ENCODE measurements around the gene CNNM4.

GRCh38 chr2:96859681-96860064 is 99.0 kb downstream of the CNNM4 start:
- TF ChIP-seq, protein P1, sequence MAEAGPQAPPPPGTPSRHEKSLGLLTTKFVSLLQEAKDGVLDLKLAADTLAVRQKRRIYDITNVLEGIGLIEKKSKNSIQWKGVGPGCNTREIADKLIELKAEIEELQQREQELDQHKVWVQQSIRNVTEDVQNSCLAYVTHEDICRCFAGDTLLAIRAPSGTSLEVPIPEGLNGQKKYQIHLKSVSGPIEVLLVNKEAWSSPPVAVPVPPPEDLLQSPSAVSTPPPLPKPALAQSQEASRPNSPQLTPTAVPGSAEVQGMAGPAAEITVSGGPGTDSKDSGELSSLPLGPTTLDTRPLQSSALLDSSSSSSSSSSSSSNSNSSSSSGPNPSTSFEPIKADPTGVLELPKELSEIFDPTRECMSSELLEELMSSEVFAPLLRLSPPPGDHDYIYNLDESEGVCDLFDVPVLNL (CRISPR knock-in tag; IDR thresholded peaks at IDR 0.05; ENCODE audit: borderline replicate concordance, low read depth) = no peak
- TF ChIP-seq, protein P2, sequence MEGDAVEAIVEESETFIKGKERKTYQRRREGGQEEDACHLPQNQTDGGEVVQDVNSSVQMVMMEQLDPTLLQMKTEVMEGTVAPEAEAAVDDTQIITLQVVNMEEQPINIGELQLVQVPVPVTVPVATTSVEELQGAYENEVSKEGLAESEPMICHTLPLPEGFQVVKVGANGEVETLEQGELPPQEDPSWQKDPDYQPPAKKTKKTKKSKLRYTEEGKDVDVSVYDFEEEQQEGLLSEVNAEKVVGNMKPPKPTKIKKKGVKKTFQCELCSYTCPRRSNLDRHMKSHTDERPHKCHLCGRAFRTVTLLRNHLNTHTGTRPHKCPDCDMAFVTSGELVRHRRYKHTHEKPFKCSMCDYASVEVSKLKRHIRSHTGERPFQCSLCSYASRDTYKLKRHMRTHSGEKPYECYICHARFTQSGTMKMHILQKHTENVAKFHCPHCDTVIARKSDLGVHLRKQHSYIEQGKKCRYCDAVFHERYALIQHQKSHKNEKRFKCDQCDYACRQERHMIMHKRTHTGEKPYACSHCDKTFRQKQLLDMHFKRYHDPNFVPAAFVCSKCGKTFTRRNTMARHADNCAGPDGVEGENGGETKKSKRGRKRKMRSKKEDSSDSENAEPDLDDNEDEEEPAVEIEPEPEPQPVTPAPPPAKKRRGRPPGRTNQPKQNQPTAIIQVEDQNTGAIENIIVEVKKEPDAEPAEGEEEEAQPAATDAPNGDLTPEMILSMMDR (IDR thresholded peaks at IDR 0.05) = no peak
- TF ChIP-seq OVOL2 (CRISPR knock-in tag; IDR thresholded peaks at IDR 0.05; ENCODE audit: borderline replicate concordance) (no peak), CREB1 (CRISPR knock-in tag; IDR thresholded peaks at IDR 0.05) (no peak), ZNF416 (CRISPR knock-in tag; IDR thresholded peaks at IDR 0.05) (no peak), FOXK1 (CRISPR knock-in tag; IDR thresholded peaks at IDR 0.05) (no peak), USF2 (CRISPR knock-in tag; IDR thresholded peaks at IDR 0.05) (no peak), SP1 (CRISPR knock-in tag; conservative IDR thresholded peaks at IDR 0.05) (no peak)
- TF ChIP-seq, protein P3, sequence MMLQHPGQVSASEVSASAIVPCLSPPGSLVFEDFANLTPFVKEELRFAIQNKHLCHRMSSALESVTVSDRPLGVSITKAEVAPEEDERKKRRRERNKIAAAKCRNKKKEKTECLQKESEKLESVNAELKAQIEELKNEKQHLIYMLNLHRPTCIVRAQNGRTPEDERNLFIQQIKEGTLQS (CRISPR knock-in tag; conservative IDR thresholded peaks at IDR 0.05) = no peak
- TF ChIP-seq, protein P4, sequence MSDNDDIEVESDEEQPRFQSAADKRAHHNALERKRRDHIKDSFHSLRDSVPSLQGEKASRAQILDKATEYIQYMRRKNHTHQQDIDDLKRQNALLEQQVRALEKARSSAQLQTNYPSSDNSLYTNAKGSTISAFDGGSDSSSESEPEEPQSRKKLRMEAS (CRISPR knock-in tag; IDR thresholded peaks at IDR 0.05) = no peak
- TF ChIP-seq, protein P5, sequence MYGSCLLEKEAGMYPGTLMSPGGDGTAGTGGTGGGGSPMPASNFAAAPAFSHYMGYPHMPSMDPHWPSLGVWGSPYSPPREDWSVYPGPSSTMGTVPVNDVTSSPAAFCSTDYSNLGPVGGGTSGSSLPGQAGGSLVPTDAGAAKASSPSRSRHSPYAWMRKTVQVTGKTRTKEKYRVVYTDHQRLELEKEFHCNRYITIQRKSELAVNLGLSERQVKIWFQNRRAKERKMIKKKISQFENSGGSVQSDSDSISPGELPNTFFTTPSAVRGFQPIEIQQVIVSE (CRISPR knock-in tag; IDR thresholded peaks at IDR 0.05; ENCODE audit: borderline replicate concordance) = no peak

Measured in WTC11 (cell line).